CD14-positive monocyte (primary cell): ENCODE results near the gene MAML1. TPM values are rescaled to one million over a fixed set of nuclear protein-coding genes. Genes with fewer than 3 reads are reported as not detected.

Experiments
- DNase-seq, 3 donors: peaks; one replicate each; pipeline ENCODE4 v3.0.0-alpha.2; 2011 to 2022
- H2AFZ ChIP-seq: 2 replicates; pipeline ENCODE4 v1.6.0; 2012; ENCODE audit warnings: mild to moderate bottlenecking, low read depth, low read length, inconsistent platforms; ENCODE audit not compliant: insufficient read depth, poor library complexity, severe bottlenecking
- H3K27ac ChIP-seq, 2 donors: 1 replicate in 1 of 2; 2 replicates in 1 of 2; pipeline ENCODE4 v1.5.1; 2012 to 2013; ENCODE audit warnings: low read length in 2 of 2, control low read depth in 1 of 2, inconsistent platforms in 1 of 2, low read depth in 1 of 2, mild to moderate bottlenecking in 1 of 2
- H3K27me3 ChIP-seq, 2 donors: one replicate each; pipeline versions ENCODE4 v1.6.0 to v1.6.1; 2011 to 2013; ENCODE audit warnings: low read length in 2 of 2; ENCODE audit not compliant: control insufficient read depth in 2 of 2, insufficient read depth in 2 of 2
- H3K36me3 ChIP-seq, 2 donors: replicated peaks in 1 of 2; 1 replicate in 1 of 2; 2 replicates in 1 of 2; pipeline versions ENCODE4 v1.5.1 to v1.6.1; 2012 to 2013; ENCODE audit warnings: low read length in 2 of 2, control low read depth in 1 of 2, inconsistent platforms in 1 of 2, mild to moderate bottlenecking in 1 of 2; ENCODE audit not compliant: insufficient read depth in 2 of 2, control insufficient read depth in 1 of 2
- H3K4me1 ChIP-seq, 2 donors: 1 replicate in 1 of 2; 2 replicates in 1 of 2; pipeline versions ENCODE4 v1.5.1 to v1.6.1; 2012 to 2013; ENCODE audit warnings: low read length in 2 of 2, control low read depth in 1 of 2, inconsistent platforms in 1 of 2, mild to moderate bottlenecking in 1 of 2, moderate library complexity in 1 of 2; ENCODE audit not compliant: insufficient read depth in 2 of 2, control insufficient read depth in 1 of 2
- H3K4me2 ChIP-seq: replicated peaks from 2 replicates; pipeline ENCODE3; 2012; ENCODE audit warnings: low read length, moderate library complexity, mild to moderate bottlenecking; ENCODE audit not compliant: poor library complexity, severe bottlenecking; ENCODE audit errors: extremely low read depth
- H3K4me3 ChIP-seq, 3 experiments: fragments of 200-600 bp in 1 of 3; sonication (generic) in 1 of 3; replicated peaks in 1 of 3; 1 replicate in 2 of 3; 2 replicates in 1 of 3; pipeline ENCODE4 v1.5.1; 2011 to 2013; ENCODE audit warnings: low read length in 3 of 3, mild to moderate bottlenecking in 3 of 3, control low read depth in 2 of 3, low read depth in 2 of 3, inconsistent platforms in 1 of 3, moderate library complexity in 1 of 3
- H3K79me2 ChIP-seq: 2 replicates; pipeline ENCODE4 v1.6.0; 2012; ENCODE audit warnings: mild to moderate bottlenecking, control low read depth, inconsistent platforms, low read length, moderate library complexity; ENCODE audit not compliant: insufficient read depth
- H3K9ac ChIP-seq: 2 replicates; pipeline ENCODE4 v1.6.0; 2017; ENCODE audit warnings: low read length, mild to moderate bottlenecking; ENCODE audit not compliant: insufficient read depth, poor library complexity, severe bottlenecking
- H3K9me3 ChIP-seq, 2 donors: replicated peaks in 1 of 2; 1 replicate in 1 of 2; 2 replicates in 1 of 2; pipeline versions ENCODE4 v1.5.1 to v1.6.1; 2012 to 2013; ENCODE audit warnings: low read length in 2 of 2, control low read depth in 1 of 2; ENCODE audit not compliant: control insufficient read depth in 1 of 2, insufficient read depth in 1 of 2
- H4K20me1 ChIP-seq: 2 replicates; pipeline ENCODE4 v1.6.0; 2012; ENCODE audit warnings: mild to moderate bottlenecking, low read length, control low read depth, moderate library complexity; ENCODE audit not compliant: insufficient read depth
- H3K27ac Mint-ChIP-seq, 7 donors: one replicate each; pipeline ENCODE4 v1.8.0; 2020; ENCODE audit warnings: mild to moderate bottlenecking in 7 of 7, mixed read lengths in 7 of 7, moderate library complexity in 6 of 7, inconsistent platforms in 2 of 7
- H3K27me3 Mint-ChIP-seq, 3 donors: one replicate each; pipeline ENCODE4 v1.8.0; 2021 to 2022; ENCODE audit warnings: low read depth in 3 of 3, mild to moderate bottlenecking in 3 of 3, mixed read lengths in 3 of 3, moderate library complexity in 3 of 3, inconsistent platforms in 1 of 3
- H3K36me3 Mint-ChIP-seq, 2 donors: one replicate each; pipeline ENCODE4 v1.8.0; 2020; ENCODE audit warnings: mixed read lengths in 2 of 2, inconsistent platforms in 1 of 2, mild to moderate bottlenecking in 1 of 2
- H3K4me1 Mint-ChIP-seq: one replicate; pipeline ENCODE4 v1.8.0; 2020; ENCODE audit warnings: mild to moderate bottlenecking, mixed read lengths
- H3K4me3 Mint-ChIP-seq, 2 donors: one replicate each; pipeline ENCODE4 v1.8.0; 2020; ENCODE audit warnings: mild to moderate bottlenecking in 2 of 2, mixed read lengths in 2 of 2, moderate library complexity in 1 of 2
- H3K9me3 Mint-ChIP-seq, 7 donors: one replicate each; pipeline ENCODE4 v1.8.0; 2020 to 2022; ENCODE audit warnings: mixed read lengths in 7 of 7, mild to moderate bottlenecking in 6 of 7, moderate library complexity in 6 of 7, inconsistent platforms in 2 of 7
- CTCF ChIP-seq: fragments of 200-600 bp; IDR thresholded peaks from one replicate; pipeline ENCODE4 v1.8.0; 2022; ENCODE audit warnings: antibody characterized with exemption, mild to moderate bottlenecking
- WGBS: methylation state at CpG from one replicate; pipeline ENCODE4 v1.1.5; 2013; ENCODE audit warnings: missing lambda C conversion rate; ENCODE audit not compliant: insufficient coverage; 5-methylcytosine and 5-hydroxymethylcytosine counted together
- intact Hi-C, 2 donors: fragments of 100-400 bp; cut with micrococcal nuclease; formaldehyde crosslinking; loops; one replicate each; pipeline versions ENCODE4 v1.15.0 to v1.15.1; 2023
- polyA plus RNA-seq, 3 donors: library from polyadenylated mRNA; depleted of rRNA in 1 of 3; unstranded in 2 of 3; stranded (reverse) in 1 of 3; fragments of 300-500 nt in 2 of 3; fragments of >200 nt in 1 of 3; fragmentation: Illumina TruSeq in 2 of 3; gene quantifications; 1 replicate in 2 of 3; 2 replicates in 1 of 3; pipeline ENCODE4 v1.2.3, GENCODE V29; 2012 to 2021

MAML1 gene
- polyA plus RNA-seq, 3 donors: 2.2 to 11.0 (median 2.7) TPM

- H3K36me3 ChIP-seq: peaks cover 38 to 47% of the 10 kb centered on the region in 2 donors
- H3K4me3 ChIP-seq: no peak overlapping the region
- no peaks in the 10 kb centered on the region for H3K27me3 ChIP-seq
- TF ChIP-seq CTCF: no peak
- no peak for DNase-seq
- no peak overlapping the region for H3K4me2 ChIP-seq
- H3K79me2 ChIP-seq: peaks cover 13% of the 10 kb centered on the region
- peaks cover 83% of the 10 kb centered on the region for H4K20me1 ChIP-seq
- Mint-ChIP-seq H3K9me3 (no peaks in the 10 kb centered on the region), H3K27me3 (peaks cover 0 to 2% (median 2%) of the 10 kb centered on the region in 3 donors), H3K4me3 (no peak overlapping the region), H3K27ac (peak overlapping the region in 1 of 7 donors; percentile 45), H3K4me1 (peaks cover 38% of the 10 kb centered on the region), H3K36me3 (peaks cover 41 to 43% of the 10 kb centered on the region in 2 donors)
- no peak overlapping the region for H3K9ac ChIP-seq
- no peak overlapping the region for H2AFZ ChIP-seq
- intact Hi-C loops: loop anchor here (2.0 to 10.0 kb wide), 4 partner anchors 31 to 175 kb away; partner anchors contain the start of genes HNRNPH1 (in 1 of the 2) and MAML1 (in 1 of the 2)
- H3K9me3 ChIP-seq: no peaks in the 10 kb centered on the region
- no peak overlapping the region for H3K27ac ChIP-seq
- H3K4me1 ChIP-seq: peaks cover 44 to 53% of the 10 kb centered on the region in 2 donors
- WGBS: 97% methylated on average over 29 of the region's 30 CpGs
These were observed 65.1 kb downstream of the MAML1 start for GRCh38 chr5:179797741-179798140.

GRCh38 chr5:179798144-179798770, 65.6 kb downstream of the MAML1 start:
- peaks cover 0 to 2% (median 2%) of the 10 kb centered on the region in 3 donors for H3K27me3 Mint-ChIP-seq
- peaks cover 86% of the 10 kb centered on the region for H4K20me1 ChIP-seq
- H3K4me1 ChIP-seq: peaks cover 44 to 53% of the 10 kb centered on the region in 2 donors
- no peak overlapping the region for H3K9ac ChIP-seq
- no peak overlapping the region for H2AFZ ChIP-seq
- no peaks in the 10 kb centered on the region for H3K27me3 ChIP-seq
- no peak overlapping the region for H3K27ac ChIP-seq
- no peak for TF ChIP-seq CTCF
- no peaks in the 10 kb centered on the region for H3K9me3 Mint-ChIP-seq
- peak in 1 of 3 donors; percentile 5 for DNase-seq
- no peak overlapping the region for H3K4me3 Mint-ChIP-seq
- H3K27ac Mint-ChIP-seq: no peak overlapping the region
- WGBS: 96% methylated on average over 15 of the region's 23 CpGs
- no peak overlapping the region for H3K4me2 ChIP-seq
- H3K4me1 Mint-ChIP-seq: peaks cover 38% of the 10 kb centered on the region
- H3K9me3 ChIP-seq: no peaks in the 10 kb centered on the region
- no peak overlapping the region for H3K4me3 ChIP-seq
- peaks cover 44 to 45% of the 10 kb centered on the region in 2 donors for H3K36me3 Mint-ChIP-seq
- peaks cover 18% of the 10 kb centered on the region for H3K79me2 ChIP-seq
- intact Hi-C loops: loop anchor here in 1 of 2 donors (5.0 to 10.0 kb wide), 2 partner anchors 63 to 176 kb away; partner anchors contain the start of genes HNRNPH1 and MAML1
- H3K36me3 ChIP-seq: peaks cover 38 to 47% of the 10 kb centered on the region in 2 donors
